Measurements from ENCODE around the gene AP2S1. TPM values are rescaled to one million over a fixed set of nuclear protein-coding genes. Genes with fewer than 3 reads are reported as not detected.

The AP2S1 gene
- polyA plus RNA-seq, 3 donors from 2014 or later, result 86.8 to 116 (median 90.3) TPM

DNA sequence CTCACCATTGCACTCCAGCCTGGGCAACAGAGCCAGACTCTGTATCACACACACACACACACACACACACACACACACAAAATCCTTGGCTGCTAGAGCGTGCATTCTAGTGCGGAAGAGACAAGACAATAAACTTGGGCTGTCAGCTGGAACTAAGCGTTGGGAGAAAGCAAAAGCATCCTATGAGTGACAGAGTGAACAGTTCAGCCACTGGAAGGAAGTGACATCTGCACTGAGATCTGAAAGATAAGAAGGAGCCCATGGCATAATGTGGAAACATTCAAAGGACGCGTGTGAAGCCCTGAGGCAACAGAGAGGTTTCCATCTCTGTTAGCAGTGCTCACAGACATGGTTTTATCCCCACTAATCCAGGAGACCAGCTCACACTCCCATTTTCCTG is 58.7 kb downstream of the AP2S1 start:
- peak; percentile 20 to 46 (median 46) for DNase-seq
- H3K36me3 Mint-ChIP-seq, result no peaks in the 10 kb centered on the region
- peaks cover 26 to 32% of the 10 kb centered on the region in 2 donors for H3K4me1 Mint-ChIP-seq
- H3K9me3 Mint-ChIP-seq, result no peaks in the 10 kb centered on the region
- peak overlapping the region in 1 of 5 donors; percentile 3 for H3K4me3 Mint-ChIP-seq
- peaks cover 0 to 3% (median 2%) of the 10 kb centered on the region in 3 donors for H3K27me3 Mint-ChIP-seq (ENCODE audit: low read depth in 3 of 3)
- H3K27ac Mint-ChIP-seq, result peak overlapping the region in 2 of 6 donors; percentile 34 to 54

- H3K9me3 Mint-ChIP-seq, result no peaks in the 10 kb centered on the region
- H3K4me1 Mint-ChIP-seq, result peaks cover 52 to 58% of the 10 kb centered on the region in 2 donors
- DNase-seq, result no peak
- H3K27me3 Mint-ChIP-seq (ENCODE audit: low read depth in 3 of 3), result peaks cover 0 to 6% (median 5%) of the 10 kb centered on the region in 3 donors
- H3K36me3 Mint-ChIP-seq, result no peaks in the 10 kb centered on the region
- peak overlapping the region in 3 of 6 donors; percentile 7 to 78 (median 74) for H3K27ac Mint-ChIP-seq
- peak overlapping the region; percentile 24 to 96 (median 90) for H3K4me3 Mint-ChIP-seq
Measured at GRCh38 chr19:46789371-46789770, 61.3 kb downstream of the AP2S1 start.

DNA sequence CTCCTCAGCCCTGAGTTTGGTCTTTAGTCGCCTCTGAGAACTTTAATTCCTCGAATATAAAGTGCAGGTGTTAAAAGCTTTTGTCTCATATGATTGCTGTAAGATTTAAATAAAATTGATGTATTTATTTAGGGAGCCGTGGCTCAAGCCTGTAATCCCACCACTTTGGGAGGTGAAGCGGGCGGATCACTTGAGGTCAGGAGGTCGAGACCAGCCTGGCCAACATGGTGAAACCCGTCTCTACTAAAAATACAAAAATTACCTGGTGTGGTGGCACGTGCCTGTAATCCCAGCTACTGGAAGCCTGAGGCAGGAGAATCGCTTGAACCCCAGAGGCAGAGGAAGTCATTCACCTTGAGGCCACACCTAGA is 61.7 kb downstream of the AP2S1 start:
- Mint-ChIP-seq H3K27ac (peak overlapping the region; percentile 23 to 88 (median 71)), H3K9me3 (no peaks in the 10 kb centered on the region), H3K4me3 (peak overlapping the region; percentile 87 to 96 (median 92)), H3K36me3 (no peaks in the 10 kb centered on the region), H3K27me3 (ENCODE audit: low read depth in 3 of 3) (peaks cover 0 to 6% (median 5%) of the 10 kb centered on the region in 3 donors), H3K4me1 (peaks cover 56 to 62% of the 10 kb centered on the region in 2 donors)
- no peak for DNase-seq

- H3K9me3 Mint-ChIP-seq, result no peaks in the 10 kb centered on the region
- peak within 1 kb of the TSS; percentile 87 to 96 (median 92) for H3K4me3 Mint-ChIP-seq
- DNase-seq, result peak; percentile 90 to 94 (median 92)
- peak within 1 kb of the TSS; percentile 82 to 93 (median 92) for H3K27ac Mint-ChIP-seq
- H3K36me3 Mint-ChIP-seq, result no peaks in the 10 kb centered on the region
- peaks cover 60 to 67% of the 10 kb centered on the region in 2 donors for H3K4me1 Mint-ChIP-seq
- peaks cover 0 to 6% (median 5%) of the 10 kb centered on the region in 3 donors for H3K27me3 Mint-ChIP-seq (ENCODE audit: low read depth in 3 of 3)
Measured at GRCh38 chr19:46788262-46788967, 62.2 kb downstream of the AP2S1 start, which contains the start of gene SLC1A5. TSS of gene SLC1A5 (minus strand) at chr19:46788594. CDS start at chr19:46787965, 629 bp downstream.

Other genes with a start within 250 kb of the AP2S1 start
- 100 to 1,000 TPM; 151 to 185 (median 178) TPM for gene CALM3, start 249.5 kb downstream of the AP2S1 start, polyA plus RNA-seq
- gene PTGIR, start 225.8 kb downstream of the AP2S1 start, polyA plus RNA-seq, result under 1 TPM in 2 of 3 donors, not detected in 1; 0.14 to 0.52 TPM
- gene GNG8, start 214.6 kb downstream of the AP2S1 start, polyA plus RNA-seq, result not detected
- gene DACT3, start 189.7 kb downstream of the AP2S1 start, polyA plus RNA-seq, result not detected
- 100 to 1,000 TPM in 1 of 3 donors, 10 to 100 TPM in 2; 36.3 to 116 (median 36.3) TPM for gene PRKD2, start 133.7 kb downstream of the AP2S1 start, polyA plus RNA-seq
- 1 to 10 TPM in 2 of 3 donors, not detected in 1; 2.2 to 5.4 TPM for gene FKRP, start 104.8 kb downstream of the AP2S1 start, polyA plus RNA-seq
- gene STRN4, start 104.4 kb downstream of the AP2S1 start, polyA plus RNA-seq, result 10 to 100 TPM in 2 of 3 donors, 1 to 10 TPM in 1; 8.8 to 26.8 (median 10.8) TPM
- gene SLC1A5, start 62.3 kb downstream of the AP2S1 start, polyA plus RNA-seq, result 10 to 100 TPM; 17.4 to 37.7 (median 32.6) TPM
- gene ARHGAP35, start 10.2 kb upstream of the AP2S1 start, polyA plus RNA-seq, result 1 to 10 TPM; 1.5 to 6.9 (median 2.7) TPM
- not detected for gene NPAS1, start 169.0 kb upstream of the AP2S1 start, polyA plus RNA-seq
- gene TMEM160, start 197.8 kb upstream of the AP2S1 start, polyA plus RNA-seq, result 100 to 1,000 TPM; 175 to 285 (median 192) TPM